Kidney (tissue), 14 donors: Measurements from ENCODE around the gene PRELP. TPM values are rescaled to one million over a fixed set of nuclear protein-coding genes. Genes with fewer than 3 reads are reported as not detected.

Experiments used
- DNase-seq, 5 donors: peaks; one replicate each; pipeline ENCODE4 v3.0.0-alpha.2; 2013 to 2020
- FAIRE-seq: peaks from 2 replicates; lab custom pipeline; 2012; peaks lifted over from hg19 to GRCh38; lab: Jason Lieb, UNC
- H3K27ac ChIP-seq, 2 donors: one replicate each; pipeline ENCODE4 v1.7.0; 2013; ENCODE audit warnings: low read depth in 2 of 2, low read length in 2 of 2, inconsistent platforms in 1 of 2
- H3K27me3 ChIP-seq: one replicate; pipeline ENCODE4 v1.7.1; 2013; ENCODE audit warnings: low read length, inconsistent platforms; ENCODE audit not compliant: control insufficient read depth, insufficient read depth
- H3K36me3 ChIP-seq, 3 donors: one replicate each; pipeline versions ENCODE4 v1.7.0 to v1.7.1; 2013; ENCODE audit warnings: low read length in 3 of 3, control low read depth in 1 of 3, inconsistent platforms in 1 of 3; ENCODE audit not compliant: insufficient read depth in 3 of 3, control insufficient read depth in 2 of 3
- H3K4me1 ChIP-seq, 3 donors: one replicate each; pipeline versions ENCODE4 v1.7.0 to v1.7.1; 2013; ENCODE audit warnings: low read length in 3 of 3, inconsistent platforms in 1 of 3, low read depth in 1 of 3; ENCODE audit not compliant: control insufficient read depth in 2 of 3, insufficient read depth in 2 of 3
- H3K4me3 ChIP-seq, 3 donors: one replicate each; pipeline versions ENCODE4 v1.7.0 to v1.8.1; 2013; ENCODE audit warnings: low read length in 3 of 3, control low read depth in 1 of 3, inconsistent platforms in 1 of 3
- H3K9ac ChIP-seq, 3 donors: one replicate each; pipeline versions ENCODE4 v1.7.0 to v1.7.1; 2013; ENCODE audit warnings: low read length in 3 of 3, control low read depth in 1 of 3, inconsistent platforms in 1 of 3
- H3K9me3 ChIP-seq, 3 donors: one replicate each; pipeline versions ENCODE4 v1.7.0 to v1.7.1; 2013; ENCODE audit warnings: low read length in 3 of 3, control low read depth in 1 of 3, inconsistent platforms in 1 of 3; ENCODE audit not compliant: control insufficient read depth in 2 of 3, insufficient read depth in 1 of 3
- intact Hi-C: fragments of 100-400 bp; cut with DNase I; formaldehyde crosslinking; loops from one replicate; pipeline ENCODE4 v1.11.1; 2022
- polyA plus RNA-seq: library from polyadenylated mRNA; stranded (reverse); fragments of 350-450 nt; fragmentation: Illumina TruSeq; extraction: RNeasy Lipid Tissue Mini Kit (QIAGEN cat#74804); gene quantifications from one replicate; pipeline ENCODE4 v1.2.3, GENCODE V29; 2014; ENCODE audit warnings: low read depth, low replicate concordance; ENCODE audit not compliant: insufficient read depth
- total RNA-seq: library from RNA; stranded (reverse); fragmentation: NEBNext Ultra II Directional; extraction: Animal tissue kit (Norgen Biotek cat#: 25700); gene quantifications from one replicate; pipeline ENCODE4 v1.2.1, GENCODE V29; 2021
- TF ChIP-seq, protein P1 (sequence below): IDR thresholded peaks from 3 replicates; pipeline ENCODE4 v1.5.1; 2012; ENCODE audit warnings: mild to moderate bottlenecking, moderate library complexity, borderline replicate concordance; ENCODE audit not compliant: insufficient read depth; ENCODE audit errors: extremely low read depth
- donor health status: control.
- donor health status: control.
- donor health status: control.
- donor health status: control.
- donor health status: control.
- donor health status: DM: yes; HTN: yes; CAD: no.
- donor health status: Normal renal cell carcinoma (clear cell type).

Gene PRELP
- total and polyA plus RNA-seq, 2 donors from 2014 or later: 9.5 to 24.5 TPM

DNA sequence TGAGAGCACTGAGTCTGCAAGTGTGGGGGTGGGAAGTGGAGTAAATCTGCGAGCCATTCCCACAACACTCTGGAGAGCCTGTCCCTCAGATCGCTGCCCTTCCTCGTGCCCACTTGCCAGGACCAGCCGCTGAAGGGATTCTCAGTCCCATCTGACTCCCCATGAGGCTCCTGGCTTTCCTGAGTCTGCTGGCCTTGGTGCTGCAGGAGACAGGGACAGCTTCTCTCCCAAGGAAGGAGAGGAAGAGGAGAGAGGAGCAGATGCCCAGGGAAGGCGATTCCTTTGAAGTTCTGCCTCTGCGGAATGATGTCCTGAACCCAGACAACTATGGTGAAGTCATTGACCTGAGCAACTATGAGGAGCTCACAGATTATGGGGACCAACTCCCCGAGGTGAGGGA lies 20.2 kb downstream of the PRELP start:
- no peak overlapping the region for H3K9ac ChIP-seq
- no peaks in the 10 kb centered on the region for H3K36me3 ChIP-seq
- H3K27ac ChIP-seq: no peak overlapping the region
- H3K4me3 ChIP-seq: no peak overlapping the region
- FAIRE-seq: no peak
- no peak for DNase-seq
- TF ChIP-seq, protein P1, sequence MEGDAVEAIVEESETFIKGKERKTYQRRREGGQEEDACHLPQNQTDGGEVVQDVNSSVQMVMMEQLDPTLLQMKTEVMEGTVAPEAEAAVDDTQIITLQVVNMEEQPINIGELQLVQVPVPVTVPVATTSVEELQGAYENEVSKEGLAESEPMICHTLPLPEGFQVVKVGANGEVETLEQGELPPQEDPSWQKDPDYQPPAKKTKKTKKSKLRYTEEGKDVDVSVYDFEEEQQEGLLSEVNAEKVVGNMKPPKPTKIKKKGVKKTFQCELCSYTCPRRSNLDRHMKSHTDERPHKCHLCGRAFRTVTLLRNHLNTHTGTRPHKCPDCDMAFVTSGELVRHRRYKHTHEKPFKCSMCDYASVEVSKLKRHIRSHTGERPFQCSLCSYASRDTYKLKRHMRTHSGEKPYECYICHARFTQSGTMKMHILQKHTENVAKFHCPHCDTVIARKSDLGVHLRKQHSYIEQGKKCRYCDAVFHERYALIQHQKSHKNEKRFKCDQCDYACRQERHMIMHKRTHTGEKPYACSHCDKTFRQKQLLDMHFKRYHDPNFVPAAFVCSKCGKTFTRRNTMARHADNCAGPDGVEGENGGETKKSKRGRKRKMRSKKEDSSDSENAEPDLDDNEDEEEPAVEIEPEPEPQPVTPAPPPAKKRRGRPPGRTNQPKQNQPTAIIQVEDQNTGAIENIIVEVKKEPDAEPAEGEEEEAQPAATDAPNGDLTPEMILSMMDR: no peak
- no peaks in the 10 kb centered on the region for H3K9me3 ChIP-seq
- intact Hi-C loops: loop anchor here (10.0 kb wide), 1 partner anchor 221 kb away; no protein-coding TSS in a partner anchor
- H3K4me1 ChIP-seq: no peaks in the 10 kb centered on the region
- H3K27me3 ChIP-seq: no peaks in the 10 kb centered on the region

DNA sequence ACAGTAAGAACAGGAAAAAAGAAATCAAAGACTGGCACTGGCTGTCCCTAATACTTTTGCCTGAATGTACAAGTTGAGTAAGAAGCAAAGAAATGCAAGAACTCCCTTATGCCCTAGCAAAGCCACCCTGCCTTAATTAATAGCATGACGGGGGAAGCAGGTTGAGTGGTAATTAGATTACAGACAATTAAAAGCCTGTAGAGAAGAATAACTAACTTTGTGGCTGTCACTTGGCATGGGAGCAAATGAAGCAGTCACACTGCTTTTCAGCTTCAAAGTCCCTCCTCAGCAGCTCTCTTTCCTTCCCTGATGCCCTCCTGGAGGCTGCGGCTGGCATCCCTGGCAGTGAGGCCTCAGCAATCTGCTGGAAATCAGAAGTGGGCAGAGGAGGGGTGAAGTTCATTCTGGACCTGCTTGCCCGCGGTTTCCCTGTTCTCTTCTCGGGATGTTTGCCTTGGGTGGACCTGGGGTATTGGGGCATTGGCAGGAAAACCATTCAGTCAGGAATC lies 21.7 kb downstream of the PRELP start:
- Histone ChIP-seq H3K9ac (no peak overlapping the region), H3K27ac (no peak overlapping the region), H3K4me1 (no peaks in the 10 kb centered on the region), H3K27me3 (no peaks in the 10 kb centered on the region), H3K36me3 (no peaks in the 10 kb centered on the region), H3K4me3 (no peak overlapping the region), H3K9me3 (no peaks in the 10 kb centered on the region)
- TF ChIP-seq, protein P1: no peak
- DNase-seq: no peak
- no peak for FAIRE-seq
- intact Hi-C loops: loop anchor here (10.0 kb wide), 1 partner anchor 223 kb away; no protein-coding TSS in a partner anchor

DNA sequence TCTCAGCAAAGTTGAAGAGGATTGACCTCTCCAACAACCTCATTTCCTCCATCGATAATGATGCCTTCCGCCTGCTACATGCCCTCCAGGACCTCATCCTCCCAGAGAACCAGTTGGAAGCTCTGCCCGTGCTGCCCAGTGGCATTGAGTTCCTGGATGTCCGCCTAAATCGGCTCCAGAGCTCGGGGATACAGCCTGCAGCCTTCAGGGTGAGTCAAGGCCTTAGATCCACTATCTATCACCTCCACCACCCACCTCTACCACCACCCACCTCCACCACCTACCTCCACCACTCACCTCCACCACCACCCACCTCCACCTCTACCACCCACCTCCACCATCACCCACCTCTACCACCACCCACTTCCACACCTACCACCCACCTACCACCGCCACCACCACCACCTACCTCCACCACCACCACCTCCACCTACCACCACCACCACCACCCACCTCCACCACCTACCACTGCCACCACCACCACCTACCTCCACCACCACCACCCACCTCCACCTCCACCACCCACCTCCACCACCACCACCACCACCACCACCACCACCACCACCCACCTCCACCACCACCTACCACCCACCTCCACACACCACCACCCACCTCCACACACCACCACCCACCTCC lies 24.2 kb downstream of the PRELP start:
- H3K9ac ChIP-seq: no peak overlapping the region
- H3K4me1 ChIP-seq: no peaks in the 10 kb centered on the region
- H3K27ac ChIP-seq: no peak overlapping the region
- TF ChIP-seq, protein P1: no peak
- FAIRE-seq: no peak
- intact Hi-C loops: loop anchor here (5.0 to 10.0 kb wide), 2 partner anchors 203 to 225 kb away; no protein-coding TSS in a partner anchor
- no peak for DNase-seq
- no peaks in the 10 kb centered on the region for H3K36me3 ChIP-seq
- H3K27me3 ChIP-seq: no peaks in the 10 kb centered on the region
- no peaks in the 10 kb centered on the region for H3K9me3 ChIP-seq
- no peak overlapping the region for H3K4me3 ChIP-seq
